ENCODE results near the gene RALGAPA1.
A peak's percentile ranks its signal among the peaks of the same experiment; 100 is the strongest.
"Not testable (repeated sequence)": the region's sequence is repeated elsewhere in the genome, so short reads cannot be mapped to it uniquely, and the experiment has no call there.

RALGAPA1 gene

DNA sequence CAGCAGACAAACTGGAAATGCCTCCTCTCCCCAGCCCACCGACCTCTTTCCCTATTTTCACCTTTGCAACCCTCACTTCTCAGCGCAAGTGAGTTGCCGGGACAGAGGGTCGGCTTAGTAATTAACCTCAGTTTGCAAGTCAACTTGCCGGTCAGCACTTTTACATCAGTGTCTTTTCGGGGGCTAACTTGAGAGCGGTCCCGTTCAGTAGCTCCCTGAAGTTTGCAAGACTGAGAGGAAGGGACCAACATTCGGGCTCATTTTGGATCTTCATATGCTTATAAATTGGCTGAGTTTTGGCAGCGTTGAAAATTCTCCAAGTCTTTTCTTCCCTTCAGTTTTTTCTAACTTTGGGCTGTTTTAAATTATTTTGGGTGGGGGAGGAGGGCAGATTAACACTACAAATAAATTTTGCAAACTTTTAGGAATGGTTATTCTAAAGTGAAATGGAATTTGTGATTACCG lies 17.9 kb upstream of the RALGAPA1 start:
- peak overlapping the region; percentile 88 for H3K9ac ChIP-seq (ENCODE audit: low read depth, low read length)
- H3K79me2 ChIP-seq (ENCODE audit: insufficient read depth, low read length) = peaks cover 26% of the 10 kb centered on the region
- peak overlapping the region; percentile 70 to 97 for H3K4me3 ChIP-seq (ENCODE audit: low read depth in 1 of 2, low read length in 2 of 2)
- TF ChIP-seq CTCF (IDR thresholded peaks at IDR 0.05; ENCODE audit: borderline replicate concordance, extremely low read depth, low read length, poor library complexity, severe bottlenecking) = no peak
- no peak for TF ChIP-seq EZH2 (IDR thresholded peaks at IDR 0.05; ENCODE audit: borderline replicate concordance, low read depth, low read length, severe bottlenecking)
- peaks cover 32% of the 10 kb centered on the region for H3K4me1 ChIP-seq (ENCODE audit: insufficient read depth, low read length)
- H3K4me2 ChIP-seq (ENCODE audit: insufficient read depth, low read length) = peak overlapping the region; percentile 92
- no peak for ATAC-seq (ENCODE audit: insufficient read depth, low read depth)
- no peaks in the 10 kb centered on the region for H4K20me1 ChIP-seq (ENCODE audit: insufficient read depth, low read length)
- no peaks in the 10 kb centered on the region for H3K27me3 ChIP-seq (ENCODE audit: insufficient read depth, low read length, poor library complexity)
- peaks cover 7% of the 10 kb centered on the region for H3K36me3 ChIP-seq (ENCODE audit: insufficient read depth, low read length)
- peak overlapping the region; percentile 100 for H2AFZ ChIP-seq (ENCODE audit: low read depth, low read length)
- no peaks in the 10 kb centered on the region for H3K9me3 ChIP-seq (ENCODE audit: insufficient read depth, low read length, severe bottlenecking)
- no peak for DNase-seq
- peak overlapping the region; percentile 93 for H3K27ac ChIP-seq (ENCODE audit: low read length)

- no peaks in the 10 kb centered on the region for H3K27me3 ChIP-seq (ENCODE audit: insufficient read depth, low read length, poor library complexity)
- peak; percentile 99 for DNase-seq
- H3K9ac ChIP-seq (ENCODE audit: low read depth, low read length) = peak within 1 kb of the TSS; percentile 88
- ATAC-seq (ENCODE audit: insufficient read depth, low read depth) = peak; percentile 96
- H3K4me2 ChIP-seq (ENCODE audit: insufficient read depth, low read length) = peak within 1 kb of the TSS; percentile 92
- H3K27ac ChIP-seq (ENCODE audit: low read length) = peak within 1 kb of the TSS; percentile 93
- no peak for TF ChIP-seq EZH2 (IDR thresholded peaks at IDR 0.05; ENCODE audit: borderline replicate concordance, low read depth, low read length, severe bottlenecking)
- peak; percentile 3 for TF ChIP-seq CTCF (IDR thresholded peaks at IDR 0.05; ENCODE audit: borderline replicate concordance, extremely low read depth, low read length, poor library complexity, severe bottlenecking)
- H3K36me3 ChIP-seq (ENCODE audit: insufficient read depth, low read length) = peaks cover 2% of the 10 kb centered on the region
- H4K20me1 ChIP-seq (ENCODE audit: insufficient read depth, low read length) = no peaks in the 10 kb centered on the region
- no peaks in the 10 kb centered on the region for H3K9me3 ChIP-seq (ENCODE audit: insufficient read depth, low read length, severe bottlenecking)
- H3K4me3 ChIP-seq (ENCODE audit: low read depth in 1 of 2, low read length in 2 of 2) = peak within 1 kb of the TSS; percentile 70 to 97
- peak within 1 kb of the TSS; percentile 100 for H2AFZ ChIP-seq (ENCODE audit: low read depth, low read length)
- H3K79me2 ChIP-seq (ENCODE audit: insufficient read depth, low read length) = peaks cover 26% of the 10 kb centered on the region
- H3K4me1 ChIP-seq (ENCODE audit: insufficient read depth, low read length) = peaks cover 35% of the 10 kb centered on the region
These were observed 17.3 kb upstream of the RALGAPA1 start, which contains the start of gene BRMS1L for GRCh38 chr14:35826218-35826951. Gene BRMS1L (plus strand): TSS chr14:35826338. CDS start chr14:35826517, 179 bp downstream.

- no peak for DNase-seq
- H3K4me3 ChIP-seq (ENCODE audit: low read depth in 1 of 2, low read length in 2 of 2) = peak overlapping the region; percentile 30 to 97; a peak in 3 of 4 replicates
- H3K79me2 ChIP-seq (ENCODE audit: insufficient read depth, low read length) = peaks cover 26% of the 10 kb centered on the region
- peak overlapping the region; percentile 76 for H3K27ac ChIP-seq (ENCODE audit: low read length)
- H2AFZ ChIP-seq (ENCODE audit: low read depth, low read length) = peak overlapping the region; percentile 92
- no peaks in the 10 kb centered on the region for H3K9me3 ChIP-seq (ENCODE audit: insufficient read depth, low read length, severe bottlenecking)
- ATAC-seq (ENCODE audit: insufficient read depth, low read depth) = no peak
- no peaks in the 10 kb centered on the region for H3K36me3 ChIP-seq (ENCODE audit: insufficient read depth, low read length)
- peak overlapping the region; percentile 92 for H3K4me2 ChIP-seq (ENCODE audit: insufficient read depth, low read length)
- H4K20me1 ChIP-seq (ENCODE audit: insufficient read depth, low read length) = no peaks in the 10 kb centered on the region
- H3K27me3 ChIP-seq (ENCODE audit: insufficient read depth, low read length, poor library complexity) = no peaks in the 10 kb centered on the region
- peak overlapping the region; percentile 59 for H3K9ac ChIP-seq (ENCODE audit: low read depth, low read length)
- TF ChIP-seq CTCF (IDR thresholded peaks at IDR 0.05; ENCODE audit: borderline replicate concordance, extremely low read depth, low read length, poor library complexity, severe bottlenecking) (no peak), EZH2 (IDR thresholded peaks at IDR 0.05; ENCODE audit: borderline replicate concordance, low read depth, low read length, severe bottlenecking) (no peak)
- peaks cover 35% of the 10 kb centered on the region for H3K4me1 ChIP-seq (ENCODE audit: insufficient read depth, low read length)
These were observed 16.8 kb upstream of the RALGAPA1 start for GRCh38 chr14:35825968-35826217.

DNA sequence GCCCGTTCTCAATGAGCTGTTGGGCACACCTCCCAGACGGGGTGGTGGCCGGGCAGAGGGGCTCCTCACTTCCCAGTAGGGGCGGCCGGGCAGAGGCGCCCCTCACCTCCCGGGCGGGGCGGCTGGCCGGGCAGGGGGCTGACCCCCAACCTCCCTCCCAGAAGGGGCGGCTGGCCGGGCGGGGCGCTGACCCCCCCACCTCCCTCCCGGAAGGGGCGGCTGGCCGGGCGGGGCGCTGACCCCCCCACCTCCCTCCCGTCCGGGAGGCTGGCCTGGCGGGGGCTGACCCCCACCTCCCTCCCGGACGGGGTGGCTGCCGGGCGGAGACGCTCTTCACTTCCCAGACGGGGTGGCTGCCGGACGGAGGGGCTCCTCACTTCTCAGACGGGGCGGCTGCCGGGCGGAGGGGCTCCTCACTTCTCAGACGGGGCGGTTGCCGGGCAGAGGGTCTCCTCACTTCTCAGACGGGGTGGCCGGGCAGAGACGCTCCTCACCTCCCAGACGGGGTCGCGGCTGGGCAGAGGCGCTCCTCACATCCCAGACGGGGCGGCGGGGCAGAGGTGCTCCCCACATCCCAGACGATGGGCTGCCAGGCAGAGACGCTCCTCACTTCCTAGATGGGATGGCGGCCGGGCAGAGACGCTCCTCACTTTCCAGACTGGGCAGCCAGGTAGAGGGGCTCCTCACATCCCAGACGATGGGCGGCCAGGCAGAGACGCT lies 15.5 kb upstream of the RALGAPA1 start:
- not testable (repeated sequence) for ATAC-seq (ENCODE audit: insufficient read depth, low read depth); H3K9ac ChIP-seq (ENCODE audit: low read depth, low read length)

More for the DNA sequence above, 15.5 kb upstream of the RALGAPA1 start:
- not testable (repeated sequence) for H3K4me3 ChIP-seq (ENCODE audit: low read depth in 1 of 2, low read length in 2 of 2); H3K9me3 ChIP-seq (ENCODE audit: insufficient read depth, low read length, severe bottlenecking); H3K36me3 ChIP-seq (ENCODE audit: insufficient read depth, low read length); DNase-seq; H4K20me1 ChIP-seq (ENCODE audit: insufficient read depth, low read length); H3K27me3 ChIP-seq (ENCODE audit: insufficient read depth, low read length, poor library complexity); H3K4me2 ChIP-seq (ENCODE audit: insufficient read depth, low read length); H3K27ac ChIP-seq (ENCODE audit: low read length); H2AFZ ChIP-seq (ENCODE audit: low read depth, low read length)
- H3K79me2 ChIP-seq (ENCODE audit: insufficient read depth, low read length) = peaks cover 26% of the 10 kb centered on the region
- peaks cover 35% of the 10 kb centered on the region for H3K4me1 ChIP-seq (ENCODE audit: insufficient read depth, low read length)

All from DND-41 (cell line).